Suppressor macrophage (primary cell): ENCODE results near the gene MESD.

Source experiments
- DNase-seq, 4 experiments: peaks; one replicate each; pipeline ENCODE4 v3.0.0-alpha.2; 2020 to 2022

Gene MESD

GRCh38 chr15:81015621-81016488 is 26.2 kb upstream of the MESD start:
- DNase-seq: no peak

- DNase-seq: no peak
These were observed 25.0 kb upstream of the MESD start for GRCh38 chr15:81014446-81015093.

- DNase-seq: no peak
These were observed 23.8 kb upstream of the MESD start for GRCh38 chr15:81013396-81013929.

- DNase-seq: no peak
These were observed 23.0 kb upstream of the MESD start for GRCh38 chr15:81012588-81012987.

- DNase-seq: no peak
These were observed 22.0 kb upstream of the MESD start for GRCh38 chr15:81011593-81011992.

- DNase-seq: no peak
These were observed 20.5 kb upstream of the MESD start for GRCh38 chr15:81010086-81010485.

- DNase-seq: no peak
These were observed 18.7 kb upstream of the MESD start for GRCh38 chr15:81008312-81008711.

- DNase-seq: no peak
These were observed 17.9 kb upstream of the MESD start for GRCh38 chr15:81007428-81008064.

- DNase-seq: no peak
These were observed 16.5 kb upstream of the MESD start for GRCh38 chr15:81006124-81006523.

- no peak for DNase-seq
These were observed 13.4 kb upstream of the MESD start for GRCh38 chr15:81003097-81003350.

- no peak for DNase-seq
These were observed 12.9 kb upstream of the MESD start for GRCh38 chr15:81002331-81003096.

- DNase-seq: no peak
These were observed 12.4 kb upstream of the MESD start for GRCh38 chr15:81002009-81002330.

- DNase-seq: peak; percentile 72 to 87 (median 80)
These were observed 11.8 kb upstream of the MESD start for GRCh38 chr15:81001152-81002008.

- DNase-seq: peak; percentile 93 to 98 (median 97)
These were observed 11.1 kb upstream of the MESD start, which contains the start of gene TLNRD1 for GRCh38 chr15:81000624-81001151. Gene TLNRD1 (plus strand): TSS chr15:81000923. CDS start chr15:81002272, 1,349 bp downstream.

GRCh38 chr15:81000144-81000623 is 10.6 kb upstream of the MESD start:
- DNase-seq: peak; percentile 37 to 52 (median 44)

GRCh38 chr15:80999623-81000036 is 10.0 kb upstream of the MESD start:
- peak in 2 of 4 experiments; percentile 31 to 44 for DNase-seq

- DNase-seq: no peak
These were observed 8.6 kb upstream of the MESD start for GRCh38 chr15:80998251-80998650.

GRCh38 chr15:80997692-80998091 is 8.1 kb upstream of the MESD start:
- no peak for DNase-seq

GRCh38 chr15:80996247-80996646 is 6.6 kb upstream of the MESD start:
- DNase-seq: peak in 3 of 4 experiments; percentile 30 to 68 (median 48)

- DNase-seq: no peak
These were observed 2.8 kb upstream of the MESD start for GRCh38 chr15:80992441-80992840.

- DNase-seq: peak; percentile 33 to 67 (median 50)
These were observed 2.4 kb upstream of the MESD start for GRCh38 chr15:80992006-80992405.
